Stomach (tissue), 4 donors: ENCODE data around the gene ITGAD.

Source experiments
- EP300 ChIP-seq: sonication (generic); formaldehyde crosslinking; IDR thresholded peaks from one replicate; pipeline ENCODE4 v1.6.1; 2017; ENCODE audit warnings: antibody characterized with exemption
- POLR2A ChIP-seq, 4 donors: fragments of 450-650 bp; IDR thresholded peaks; one replicate each; pipeline ENCODE4 v1.6.1; 2016; ENCODE audit warnings: antibody characterized with exemption in 4 of 4, control low read depth in 2 of 4, mild to moderate bottlenecking in 1 of 4, moderate library complexity in 1 of 4
- POLR2AphosphoS5 ChIP-seq, 3 donors: sonication (generic); formaldehyde crosslinking; IDR thresholded peaks; one replicate each; pipeline ENCODE4 v1.6.1; 2016; ENCODE audit warnings: antibody characterized with exemption in 3 of 3
- TF ChIP-seq, protein P1 (sequence below), 7 experiments: fragments of 450-650 bp in 4 of 7; fragments of 200-600 bp in 3 of 7; sonication (generic) in 3 of 7; IDR thresholded peaks; one replicate each; pipeline ENCODE4 v1.5.1; 2016 to 2019; ENCODE audit warnings: antibody characterized with exemption in 7 of 7, control low read depth in 2 of 7, mild to moderate bottlenecking in 1 of 7

DNA sequence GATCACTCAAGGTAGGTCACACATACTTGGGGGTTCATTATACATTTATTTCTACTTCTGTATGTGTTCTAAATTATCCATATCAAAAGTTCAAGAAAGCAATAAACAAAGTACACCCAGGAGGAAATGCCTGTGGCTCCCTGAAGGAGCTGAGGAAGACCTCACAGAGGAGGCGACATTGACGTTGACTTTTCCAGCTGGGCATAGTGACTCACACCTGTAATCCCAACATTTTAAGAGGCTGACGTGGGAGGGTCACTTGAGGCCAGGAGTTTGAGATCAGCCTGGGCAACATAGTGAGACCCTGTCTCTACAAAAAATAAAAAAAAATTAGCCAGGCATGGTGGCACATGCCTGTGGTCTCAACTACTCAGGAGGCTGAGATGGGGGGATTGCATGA lies 16.3 kb downstream of the ITGAD start:
- TF ChIP-seq, protein P1, sequence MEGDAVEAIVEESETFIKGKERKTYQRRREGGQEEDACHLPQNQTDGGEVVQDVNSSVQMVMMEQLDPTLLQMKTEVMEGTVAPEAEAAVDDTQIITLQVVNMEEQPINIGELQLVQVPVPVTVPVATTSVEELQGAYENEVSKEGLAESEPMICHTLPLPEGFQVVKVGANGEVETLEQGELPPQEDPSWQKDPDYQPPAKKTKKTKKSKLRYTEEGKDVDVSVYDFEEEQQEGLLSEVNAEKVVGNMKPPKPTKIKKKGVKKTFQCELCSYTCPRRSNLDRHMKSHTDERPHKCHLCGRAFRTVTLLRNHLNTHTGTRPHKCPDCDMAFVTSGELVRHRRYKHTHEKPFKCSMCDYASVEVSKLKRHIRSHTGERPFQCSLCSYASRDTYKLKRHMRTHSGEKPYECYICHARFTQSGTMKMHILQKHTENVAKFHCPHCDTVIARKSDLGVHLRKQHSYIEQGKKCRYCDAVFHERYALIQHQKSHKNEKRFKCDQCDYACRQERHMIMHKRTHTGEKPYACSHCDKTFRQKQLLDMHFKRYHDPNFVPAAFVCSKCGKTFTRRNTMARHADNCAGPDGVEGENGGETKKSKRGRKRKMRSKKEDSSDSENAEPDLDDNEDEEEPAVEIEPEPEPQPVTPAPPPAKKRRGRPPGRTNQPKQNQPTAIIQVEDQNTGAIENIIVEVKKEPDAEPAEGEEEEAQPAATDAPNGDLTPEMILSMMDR (IDR thresholded peaks at IDR 0.05) = no peak
- no peak for TF ChIP-seq POLR2A (IDR thresholded peaks at IDR 0.05)
- TF ChIP-seq POLR2AphosphoS5 (IDR thresholded peaks at IDR 0.05) = no peak
- no peak for TF ChIP-seq EP300
